GM18526 (cell line): Measurements from ENCODE around the gene AMY1A.
"Not testable (repeated sequence)": the region's sequence is repeated elsewhere in the genome, so short reads cannot be mapped to it uniquely, and the experiment has no call there.

Experiments used
- POLR2A ChIP-seq: IDR thresholded peaks from 3 replicates; pipeline ENCODE4 v1.6.1; 2011; ENCODE audit not compliant: insufficient read length; ENCODE audit errors: extremely low read depth

Gene AMY1A

DNA sequence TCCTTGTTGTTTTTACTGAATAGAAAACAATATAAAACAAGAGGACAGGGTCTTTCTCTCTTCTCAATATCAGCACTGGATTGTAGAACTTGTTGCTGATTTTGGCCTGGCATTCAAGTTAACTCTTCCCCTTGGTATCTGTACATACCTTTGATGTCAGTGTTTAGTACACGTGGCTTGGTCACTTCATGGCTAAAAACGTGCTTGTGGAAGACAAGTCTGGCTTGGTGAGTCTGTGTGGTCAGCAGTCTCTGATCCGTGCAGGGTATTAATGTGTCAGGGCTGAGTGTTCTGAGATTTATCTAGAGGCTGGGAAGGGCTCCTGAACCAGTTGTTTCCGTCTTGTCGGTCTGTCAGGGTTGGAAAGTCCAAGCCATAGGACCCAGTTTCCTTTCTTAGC is at the start of gene AMY1A:
TSS of gene AMY1A (plus strand) at position 301 of the 400 bp plus-strand sequence. CDS start 571 bp downstream, outside the sequence.
- not testable (repeated sequence) for TF ChIP-seq POLR2A

DNA sequence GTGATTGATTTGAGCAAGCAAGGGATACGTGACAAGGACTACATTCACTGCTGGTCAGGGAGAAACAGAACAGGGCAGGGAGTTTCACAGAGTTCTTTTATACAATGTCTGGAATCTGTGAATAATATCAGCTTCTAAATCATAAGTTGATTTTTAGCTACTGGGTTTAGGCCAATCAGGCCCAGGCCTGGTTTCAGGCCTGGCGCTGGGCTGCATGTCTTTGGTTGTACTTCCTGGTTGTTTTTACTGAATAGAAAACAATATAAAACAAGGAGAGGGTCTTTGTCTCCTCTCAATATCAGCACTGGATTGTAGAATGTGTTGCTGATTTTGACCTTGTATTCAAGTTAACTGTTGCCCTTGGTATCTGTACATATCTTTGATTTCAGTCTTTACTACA is 39.2 kb upstream of the AMY1A start:
- TF ChIP-seq POLR2A = no peak

DNA sequence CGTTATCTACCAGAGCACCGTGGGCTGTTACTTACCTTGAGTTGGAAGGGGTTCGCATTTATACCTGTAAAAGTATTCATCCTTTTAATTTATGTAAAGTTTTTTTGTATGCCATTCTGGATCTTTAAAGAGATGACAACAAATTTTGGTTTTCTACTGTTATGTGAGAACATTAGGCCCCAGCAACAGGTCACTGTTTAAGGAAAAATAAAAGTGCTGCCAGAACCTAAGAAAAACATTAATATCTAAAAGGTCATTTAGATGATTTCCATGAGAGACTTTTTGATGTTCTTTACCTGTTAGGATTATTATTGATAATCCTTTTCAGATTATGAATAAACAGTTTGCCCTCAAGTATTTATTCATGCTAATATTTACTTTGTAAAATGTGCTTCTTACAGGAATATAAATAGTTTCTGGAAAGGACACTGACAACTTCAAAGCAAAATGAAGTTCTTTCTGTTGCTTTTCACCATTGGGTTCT is 38.5 kb upstream of the AMY1A start, which contains the start of gene AMY2A:
TSS of gene AMY2A (plus strand) at position 434 of the 484 bp plus-strand sequence. CDS start at position 448, 14 bp downstream.
- TF ChIP-seq POLR2A = not testable (repeated sequence)

DNA sequence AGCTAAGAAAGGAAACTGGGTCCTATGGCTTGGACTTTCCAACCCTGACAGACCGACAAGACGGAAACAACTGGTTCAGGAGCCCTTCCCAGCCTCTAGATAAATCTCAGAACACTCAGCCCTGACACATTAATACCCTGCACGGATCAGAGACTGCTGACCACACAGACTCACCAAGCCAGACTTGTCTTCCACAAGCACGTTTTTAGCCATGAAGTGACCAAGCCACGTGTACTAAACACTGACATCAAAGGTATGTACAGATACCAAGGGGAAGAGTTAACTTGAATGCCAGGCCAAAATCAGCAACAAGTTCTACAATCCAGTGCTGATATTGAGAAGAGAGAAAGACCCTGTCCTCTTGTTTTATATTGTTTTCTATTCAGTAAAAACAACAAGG is 40.5 kb downstream of the AMY1A start, which contains the start of gene AMY1B:
TSS of gene AMY1B (minus strand) at position 101 of the 400 bp plus-strand sequence. CDS start 571 bp downstream, outside the sequence.
- not testable (repeated sequence) for TF ChIP-seq POLR2A
